ENCODE results near the gene PRIM2.
"Not testable (repeated sequence)": the region's sequence is repeated elsewhere in the genome, so short reads cannot be mapped to it uniquely, and the experiment has no call there.

Gene PRIM2

GRCh38 chr6:57368965-57369731 is 51.7 kb downstream of the PRIM2 start:
- not testable (repeated sequence) for H3K4me1 ChIP-seq (ENCODE audit: control insufficient read depth, insufficient read depth, low read length, poor library complexity, severe bottlenecking); H3K36me3 ChIP-seq (ENCODE audit: control insufficient read depth, insufficient read depth, low read length); H3K27ac ChIP-seq (ENCODE audit: low read depth, low read length, severe bottlenecking); H3K4me3 ChIP-seq (ENCODE audit: extremely low read depth, insufficient read depth, low read length, poor library complexity, severe bottlenecking); H3K9me3 ChIP-seq (ENCODE audit: control insufficient read depth, low read length)
- WGBS, 2 experiments (ENCODE audit: insufficient coverage in 2 of 2): no CpG with 5 or more reads among the region's 4 CpGs

- no CpG with 5 or more reads among the region's 1 CpG for WGBS, 2 experiments (ENCODE audit: insufficient coverage in 2 of 2)
- not testable (repeated sequence) for H3K9me3 ChIP-seq (ENCODE audit: control insufficient read depth, low read length); H3K36me3 ChIP-seq (ENCODE audit: control insufficient read depth, insufficient read depth, low read length); H3K4me1 ChIP-seq (ENCODE audit: control insufficient read depth, insufficient read depth, low read length, poor library complexity, severe bottlenecking); H3K27ac ChIP-seq (ENCODE audit: low read depth, low read length, severe bottlenecking); H3K4me3 ChIP-seq (ENCODE audit: extremely low read depth, insufficient read depth, low read length, poor library complexity, severe bottlenecking)
Observed at GRCh38 chr6:57371779-57372178, 54.3 kb downstream of the PRIM2 start.

- WGBS, 2 experiments (ENCODE audit: insufficient coverage in 2 of 2): 94 to 100% methylated on average over 2 to 3 of the region's 4 CpGs
- not testable (repeated sequence) for H3K4me3 ChIP-seq (ENCODE audit: extremely low read depth, insufficient read depth, low read length, poor library complexity, severe bottlenecking); H3K4me1 ChIP-seq (ENCODE audit: control insufficient read depth, insufficient read depth, low read length, poor library complexity, severe bottlenecking)
Observed at GRCh38 chr6:57374764-57375163, 57.3 kb downstream of the PRIM2 start.

GRCh38 chr6:57376083-57376482 is 58.7 kb downstream of the PRIM2 start:
- WGBS, 2 experiments (ENCODE audit: insufficient coverage in 2 of 2): 100% methylated on average over 1 to 2 of the region's 3 CpGs
- not testable (repeated sequence) for H3K36me3 ChIP-seq (ENCODE audit: control insufficient read depth, insufficient read depth, low read length); H3K4me1 ChIP-seq (ENCODE audit: control insufficient read depth, insufficient read depth, low read length, poor library complexity, severe bottlenecking); H3K4me3 ChIP-seq (ENCODE audit: extremely low read depth, insufficient read depth, low read length, poor library complexity, severe bottlenecking); H3K27ac ChIP-seq (ENCODE audit: low read depth, low read length, severe bottlenecking); H3K9me3 ChIP-seq (ENCODE audit: control insufficient read depth, low read length)

More at GRCh38 chr6:57374764-57375163, 57.3 kb downstream of the PRIM2 start:
- H3K27ac ChIP-seq (ENCODE audit: low read depth, low read length, severe bottlenecking); H3K9me3 ChIP-seq (ENCODE audit: control insufficient read depth, low read length); H3K36me3 ChIP-seq (ENCODE audit: control insufficient read depth, insufficient read depth, low read length): not testable (repeated sequence)

- not testable (repeated sequence) for H3K36me3 ChIP-seq (ENCODE audit: control insufficient read depth, insufficient read depth, low read length); H3K27ac ChIP-seq (ENCODE audit: low read depth, low read length, severe bottlenecking); H3K4me1 ChIP-seq (ENCODE audit: control insufficient read depth, insufficient read depth, low read length, poor library complexity, severe bottlenecking); H3K4me3 ChIP-seq (ENCODE audit: extremely low read depth, insufficient read depth, low read length, poor library complexity, severe bottlenecking); H3K9me3 ChIP-seq (ENCODE audit: control insufficient read depth, low read length)
- WGBS, 2 experiments (ENCODE audit: insufficient coverage in 2 of 2): 88 to 100% methylated on average over 1 of the region's 2 CpGs
Observed at GRCh38 chr6:57389038-57389592, 71.7 kb downstream of the PRIM2 start.

GRCh38 chr6:57390818-57391217 is 73.4 kb downstream of the PRIM2 start:
- 100% methylated on average over 1 of the region's 2 CpGs for WGBS, 2 experiments (ENCODE audit: insufficient coverage in 2 of 2)
- H3K9me3 ChIP-seq (ENCODE audit: control insufficient read depth, low read length); H3K27ac ChIP-seq (ENCODE audit: low read depth, low read length, severe bottlenecking); H3K36me3 ChIP-seq (ENCODE audit: control insufficient read depth, insufficient read depth, low read length); H3K4me1 ChIP-seq (ENCODE audit: control insufficient read depth, insufficient read depth, low read length, poor library complexity, severe bottlenecking); H3K4me3 ChIP-seq (ENCODE audit: extremely low read depth, insufficient read depth, low read length, poor library complexity, severe bottlenecking): not testable (repeated sequence)

GRCh38 chr6:57392047-57392446 is 74.6 kb downstream of the PRIM2 start:
- not testable (repeated sequence) for H3K27ac ChIP-seq (ENCODE audit: low read depth, low read length, severe bottlenecking); H3K4me3 ChIP-seq (ENCODE audit: extremely low read depth, insufficient read depth, low read length, poor library complexity, severe bottlenecking); H3K4me1 ChIP-seq (ENCODE audit: control insufficient read depth, insufficient read depth, low read length, poor library complexity, severe bottlenecking); H3K9me3 ChIP-seq (ENCODE audit: control insufficient read depth, low read length); H3K36me3 ChIP-seq (ENCODE audit: control insufficient read depth, insufficient read depth, low read length)
- no CpG with 5 or more reads among the region's 3 CpGs for WGBS, 2 experiments (ENCODE audit: insufficient coverage in 2 of 2)

- not testable (repeated sequence) for H3K4me1 ChIP-seq (ENCODE audit: control insufficient read depth, insufficient read depth, low read length, poor library complexity, severe bottlenecking); H3K27ac ChIP-seq (ENCODE audit: low read depth, low read length, severe bottlenecking); H3K9me3 ChIP-seq (ENCODE audit: control insufficient read depth, low read length); H3K36me3 ChIP-seq (ENCODE audit: control insufficient read depth, insufficient read depth, low read length); H3K4me3 ChIP-seq (ENCODE audit: extremely low read depth, insufficient read depth, low read length, poor library complexity, severe bottlenecking)
Observed at GRCh38 chr6:57419341-57419740, 101.9 kb downstream of the PRIM2 start.

GRCh38 chr6:57421503-57421902 is 104.1 kb downstream of the PRIM2 start:
- H3K9me3 ChIP-seq (ENCODE audit: control insufficient read depth, low read length): no peaks in the 10 kb centered on the region
- H3K4me1 ChIP-seq (ENCODE audit: control insufficient read depth, insufficient read depth, low read length, poor library complexity, severe bottlenecking): peaks cover 4% of the 10 kb centered on the region
- no peak overlapping the region for H3K4me3 ChIP-seq (ENCODE audit: extremely low read depth, insufficient read depth, low read length, poor library complexity, severe bottlenecking)
- no peak overlapping the region for H3K27ac ChIP-seq (ENCODE audit: low read depth, low read length, severe bottlenecking)
- H3K36me3 ChIP-seq (ENCODE audit: control insufficient read depth, insufficient read depth, low read length): no peaks in the 10 kb centered on the region

GRCh38 chr6:57423468-57423867 is 106.0 kb downstream of the PRIM2 start:
- H3K27ac ChIP-seq (ENCODE audit: low read depth, low read length, severe bottlenecking): no peak overlapping the region
- peaks cover 4% of the 10 kb centered on the region for H3K4me1 ChIP-seq (ENCODE audit: control insufficient read depth, insufficient read depth, low read length, poor library complexity, severe bottlenecking)
- WGBS, 2 experiments (ENCODE audit: insufficient coverage in 2 of 2): 21 to 37% methylated on average over 3 to 4 of the region's 5 CpGs
- H3K4me3 ChIP-seq (ENCODE audit: extremely low read depth, insufficient read depth, low read length, poor library complexity, severe bottlenecking): no peak overlapping the region
- H3K9me3 ChIP-seq (ENCODE audit: control insufficient read depth, low read length): no peaks in the 10 kb centered on the region
- H3K36me3 ChIP-seq (ENCODE audit: control insufficient read depth, insufficient read depth, low read length): no peaks in the 10 kb centered on the region

GRCh38 chr6:57431742-57432141 is 114.3 kb downstream of the PRIM2 start:
- H3K9me3 ChIP-seq (ENCODE audit: control insufficient read depth, low read length); H3K27ac ChIP-seq (ENCODE audit: low read depth, low read length, severe bottlenecking); H3K4me3 ChIP-seq (ENCODE audit: extremely low read depth, insufficient read depth, low read length, poor library complexity, severe bottlenecking); H3K36me3 ChIP-seq (ENCODE audit: control insufficient read depth, insufficient read depth, low read length): not testable (repeated sequence)
- H3K4me1 ChIP-seq (ENCODE audit: control insufficient read depth, insufficient read depth, low read length, poor library complexity, severe bottlenecking): peaks cover 14% of the 10 kb centered on the region

Data from mesodermal cell (in vitro differentiated cells).